Stimulated activated CD4-positive, alpha-beta T cell treated with anti-CD3 and anti-CD28 coated beads, Interleukin-12 subunit alpha, Interleukin-12 subunit beta, amount 100 ng/mL, for 48 hours (primary cell): Measurements from ENCODE around the gene LAIR1.

Source experiments
- DNase-seq, 3 donors: peaks; one replicate each; pipeline ENCODE4 v3.0.0-alpha.2; 2020; ENCODE audit warnings: low read depth in 2 of 3, low spot score in 1 of 3

Gene LAIR1

GRCh38 chr19:54319049-54319448 is 45.7 kb downstream of the LAIR1 start:
- DNase-seq, result no peak

DNA sequence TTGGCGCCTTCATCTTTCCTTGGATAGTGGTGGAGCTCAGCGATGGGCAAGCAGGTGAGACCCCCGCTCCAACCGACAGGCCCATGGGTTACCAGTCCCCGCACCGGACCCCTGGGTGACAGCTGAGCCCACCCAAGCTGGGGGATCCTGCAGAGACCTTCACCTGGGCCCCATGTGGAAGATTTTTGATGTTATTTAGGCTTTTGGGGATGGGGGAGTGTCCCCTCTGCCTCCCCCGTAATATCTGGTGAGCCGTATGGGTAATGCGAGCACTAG is 46.8 kb downstream of the LAIR1 start:
- no peak for DNase-seq

- no peak for DNase-seq
Measured at GRCh38 chr19:54317108-54317964, 47.4 kb downstream of the LAIR1 start.

DNA sequence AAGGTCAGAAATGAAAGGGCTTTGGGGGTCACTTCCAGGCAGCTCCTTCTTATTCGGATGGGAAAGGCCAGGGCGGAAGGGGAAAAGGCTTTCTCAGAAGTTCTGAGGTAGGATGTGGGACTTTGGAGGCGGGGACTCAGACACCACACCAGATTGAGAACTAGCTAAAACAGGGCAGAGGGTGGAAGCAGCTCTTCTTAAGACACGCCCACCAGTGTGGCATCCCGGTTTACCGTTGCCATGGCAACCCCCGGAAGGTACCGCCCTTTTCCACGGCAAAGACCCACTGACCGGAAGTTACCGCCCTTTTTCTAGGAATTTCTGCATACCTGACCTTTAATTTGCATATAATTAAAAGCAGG is 48.0 kb downstream of the LAIR1 start:
- no peak for DNase-seq

GRCh38 chr19:54315956-54316355 is 48.8 kb downstream of the LAIR1 start:
- DNase-seq, result no peak

- no peak for DNase-seq
Measured at GRCh38 chr19:54312436-54313377, 52.0 kb downstream of the LAIR1 start, which contains the start of gene LILRA5. Gene LILRA5 (minus strand): TSS chr19:54313166. CDS start chr19:54313019, 147 bp downstream.

DNA sequence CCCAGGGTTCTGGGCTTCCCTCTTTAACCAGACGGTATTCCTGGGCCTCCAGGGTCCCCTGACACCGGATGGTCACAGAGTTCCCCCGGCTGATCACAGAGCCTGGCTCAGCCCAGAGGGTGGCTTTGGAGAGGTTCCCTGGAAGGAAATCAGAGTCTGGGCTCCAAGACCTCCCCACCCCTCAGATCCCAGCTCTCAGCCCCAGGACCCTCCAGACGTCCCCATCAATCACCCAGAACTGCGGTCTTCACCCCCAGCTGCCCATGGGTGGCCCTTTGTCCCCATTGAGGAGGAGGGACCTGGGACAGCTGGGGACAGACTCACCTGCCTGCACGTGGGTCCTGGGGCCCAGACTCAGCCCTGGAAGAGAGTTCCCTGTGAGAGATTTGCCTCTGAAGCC is 52.7 kb downstream of the LAIR1 start:
- no peak for DNase-seq

DNA sequence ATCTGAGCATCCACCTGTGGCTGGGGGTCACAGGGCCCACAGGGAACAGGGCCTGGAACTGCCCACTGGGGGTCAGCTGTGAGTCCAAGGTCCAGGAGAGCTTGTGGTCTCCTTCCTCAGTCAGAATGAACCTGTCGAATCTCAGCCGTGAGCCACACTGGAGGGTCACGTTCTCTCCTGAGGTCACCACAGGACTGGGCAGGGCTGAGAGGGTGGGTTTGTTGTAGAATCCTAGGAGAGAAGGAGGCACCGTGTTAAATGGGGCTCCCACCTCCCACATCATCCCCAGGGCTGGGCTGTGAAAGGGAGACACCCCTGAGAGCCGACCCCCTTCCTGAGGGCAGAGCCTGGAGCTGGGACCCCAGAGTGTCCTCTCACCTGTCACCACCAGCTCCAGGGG is 53.2 kb downstream of the LAIR1 start:
- DNase-seq, result no peak

DNA sequence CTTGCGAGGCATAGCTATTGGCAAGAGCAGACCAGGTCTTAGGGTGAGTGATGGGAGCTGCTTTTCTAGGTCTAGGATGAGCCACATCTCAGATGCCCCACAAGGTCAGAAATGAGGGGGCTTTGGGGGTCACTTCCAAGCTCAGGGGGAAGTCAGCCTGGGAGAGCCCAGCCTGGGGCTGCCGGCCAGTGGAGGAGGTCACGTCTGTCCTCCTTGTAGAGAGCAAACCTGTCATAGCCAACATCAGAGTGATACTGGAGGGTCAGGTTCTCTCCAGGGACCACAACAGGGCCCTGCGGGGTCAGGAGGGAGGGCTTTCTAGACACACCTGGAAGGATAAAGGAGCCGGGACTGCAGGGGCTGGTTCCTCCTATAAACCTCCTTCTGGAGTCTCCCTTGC is 54.2 kb downstream of the LAIR1 start:
- DNase-seq, result no peak

DNA sequence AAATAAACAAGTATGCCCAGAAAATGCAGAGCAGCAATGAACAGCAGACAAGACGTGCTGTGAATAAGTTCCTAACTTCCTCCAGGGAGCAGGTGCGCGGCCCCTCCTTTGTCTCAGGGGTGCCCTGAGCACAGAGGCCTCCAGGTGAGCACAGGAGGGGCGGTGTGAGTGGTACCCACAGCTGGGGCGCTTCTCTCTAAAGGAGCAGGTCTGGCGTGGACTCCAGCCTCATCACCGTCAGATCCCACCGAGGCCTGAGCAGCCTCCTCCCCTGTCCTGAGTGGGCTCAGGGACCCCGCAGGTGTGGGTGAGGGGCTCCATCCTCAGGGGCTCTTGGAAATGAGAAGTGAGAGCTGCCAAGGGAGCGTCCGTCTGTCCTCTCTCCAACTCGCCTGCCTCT is 54.9 kb downstream of the LAIR1 start:
- DNase-seq, result no peak

- DNase-seq, result no peak
Measured at GRCh38 chr19:54307389-54308020, 57.2 kb downstream of the LAIR1 start.

- no peak for DNase-seq
Measured at GRCh38 chr19:54305141-54305540, 59.6 kb downstream of the LAIR1 start.

DNA sequence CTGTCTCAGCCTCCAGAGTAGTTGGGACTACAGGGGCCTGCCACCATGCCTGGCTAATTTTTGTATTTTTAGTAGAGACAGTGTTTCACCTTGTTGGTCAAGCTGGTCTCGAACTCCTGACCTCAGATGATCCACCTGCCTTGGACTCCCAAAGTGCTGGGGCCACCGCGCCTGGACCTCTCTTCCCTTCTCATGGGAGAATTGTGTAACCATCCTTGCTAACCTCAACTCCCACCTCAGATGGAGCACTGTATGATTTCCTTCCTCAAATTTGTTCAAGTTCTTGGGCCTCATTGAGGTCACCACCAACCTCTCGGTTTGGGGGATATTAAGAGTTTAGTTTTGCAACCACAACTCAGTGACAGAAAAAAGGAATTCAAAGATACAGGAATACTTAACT is 62.5 kb downstream of the LAIR1 start:
- no peak for DNase-seq
